ENCODE measurements around the gene HBE1. TPM values are rescaled to one million over a fixed set of nuclear protein-coding genes. Genes with fewer than 3 reads are reported as not detected.

The HBE1 gene
- total and polyA plus RNA-seq, 9 of the 15 experiments (the other 6 are each of a cell fraction or from before 2014, with no cell fraction given) = 612 to 10,250 (median 2,181) TPM

GRCh38 chr11:5225480-5225871 lies 44.3 kb downstream of the HBE1 start (continued):
- TF ChIP-seq TBP (optimal IDR thresholded peaks at IDR 0.05; ENCODE audit: low read depth, low read length) = no peak

DNA sequence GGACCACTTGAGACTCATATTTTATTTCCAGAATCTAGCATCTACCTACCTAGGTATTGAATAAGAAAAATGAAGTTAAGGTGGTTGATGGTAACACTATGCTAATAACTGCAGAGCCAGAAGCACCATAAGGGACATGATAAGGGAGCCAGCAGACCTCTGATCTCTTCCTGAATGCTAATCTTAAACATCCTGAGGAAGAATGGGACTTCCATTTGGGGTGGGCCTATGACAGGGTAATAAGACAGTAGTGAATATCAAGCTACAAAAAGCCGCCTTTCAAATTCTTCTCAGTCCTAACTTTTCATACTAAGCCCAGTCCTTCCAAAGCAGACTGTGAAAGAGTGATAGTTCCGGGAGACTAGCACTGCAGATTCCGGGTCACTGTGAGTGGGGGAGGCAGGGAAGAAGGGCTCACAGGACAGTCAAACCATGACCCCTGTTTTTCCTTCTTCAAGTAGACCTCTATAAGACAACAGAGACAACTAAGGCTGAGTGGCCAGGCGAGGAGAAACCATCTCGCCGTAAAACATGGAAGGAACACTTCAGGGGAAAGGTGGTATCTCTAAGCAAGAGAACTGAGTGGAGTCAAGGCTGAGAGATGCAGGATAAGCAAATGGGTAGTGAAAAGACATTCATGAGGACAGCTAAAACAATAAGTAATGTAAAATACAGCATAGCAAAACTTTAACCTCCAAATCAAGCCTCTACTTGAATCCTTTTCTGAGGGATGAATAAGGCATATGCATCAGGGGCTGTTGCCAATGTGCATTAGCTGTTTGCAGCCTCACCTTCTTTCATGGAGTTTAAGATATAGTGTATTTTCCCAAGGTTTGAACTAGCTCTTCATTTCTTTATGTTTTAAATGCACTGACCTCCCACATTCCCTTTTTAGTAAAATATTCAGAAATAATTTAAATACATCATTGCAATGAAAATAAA lies 44.9 kb downstream of the HBE1 start:
- Histone ChIP-seq H3K79me2 (ENCODE audit: control insufficient read depth, insufficient read depth, low read length) (no peaks in the 10 kb centered on the region), H4K20me1 (replicated peaks; ENCODE audit: control insufficient read depth, insufficient read depth, low read length) (no peaks in the 10 kb centered on the region), H3K9ac (ENCODE audit: insufficient read depth in 1 of 2, low read depth in 2 of 2, low read length in 2 of 2) (peak overlapping the region; percentile 52 to 62; a peak in 3 of 4 replicates), H3K4me3 (no peak overlapping the region), H3K9me1 (ENCODE audit: control insufficient read depth, insufficient read depth, low read length) (no peaks in the 10 kb centered on the region), H3K9me3 (replicated peaks; ENCODE audit: control insufficient read depth, insufficient read depth, low read depth, low read length) (no peaks in the 10 kb centered on the region), H3K4me1 (replicated peaks in 1 of 2; ENCODE audit: control insufficient read depth in 2 of 2, insufficient read depth in 2 of 2, low read length in 2 of 2) (peaks cover 9 to 17% of the 10 kb centered on the region in 2 experiments; a peak in 4 of 5 replicates), H3K27me3 (ENCODE audit: control insufficient read depth in 2 of 2, insufficient read depth in 2 of 2, low read length in 2 of 2) (no peaks in the 10 kb centered on the region), H3K4me2 (ENCODE audit: insufficient read depth, low read length) (peak overlapping the region; percentile 75), H3K27ac (ENCODE audit: extremely low read depth, low read depth, low read length) (peak overlapping the region; percentile 79), H2AFZ (ENCODE audit: low read depth, low read length) (peak overlapping the region; percentile 95), H3K36me3 (ENCODE audit: control insufficient read depth, insufficient read depth, low read length) (no peaks in the 10 kb centered on the region)
- POLR2A ChIA-PET = interaction anchor here (0.5 to 1.3 kb wide), 7 partner anchors 11 to 1354 kb away, joined by 3 to 8 read pairs (median 3); no protein-coding TSS in a partner anchor
- WGBS (ENCODE audit: insufficient coverage, low coverage, missing lambda C conversion rate) = 3% methylated on average over 6 of the region's 6 CpGs
- FAIRE-seq (peak; percentile 35), ATAC-seq (peak; percentile 82), DNase-seq (ENCODE audit: extremely low read depth in 1 of 4, low spot score in 3 of 4) (peak; percentile 36 to 69 (median 52))
- BruUV-seq (replicated peaks) = no TSS peak
- intact Hi-C loops (cut with micrococcal nuclease) = no loop called here
- CTCF ChIA-PET (ENCODE audit: low intra/inter-chr PET ratio) = no interaction called here
- in situ Hi-C loops (cut with MboI) = no loop called here
- TF ChIP-seq CREM (IDR thresholded peaks at IDR 0.05; ENCODE audit: low read depth) (0 out of 2 replicates have a peak, but pooled peaks have one; percentile 10), ETV1 (tag; conservative IDR thresholded peaks at IDR 0.05; ENCODE audit: low read depth) (peak; percentile 19; the same call in 1 of the 2 replicates), L3MBTL2 (IDR thresholded peaks at IDR 0.05) (no peak), TEAD4 (IDR thresholded peaks at IDR 0.05; ENCODE audit: low read length) (peak; percentile 67), TEAD4 (CRISPR knock-in tag; IDR thresholded peaks at IDR 0.05; ENCODE audit: borderline replicate concordance) (no peak), MTA2 (IDR thresholded peaks at IDR 0.05; ENCODE audit: low read depth) (0 out of 2 replicates have a peak, but pooled peaks have one; percentile 4), ZBED1 (IDR thresholded peaks at IDR 0.05) (no peak), EP300 (IDR thresholded peaks at IDR 0.05; ENCODE audit: low read length) (peak; percentile 47; the same call in 1 of the 2 replicates), TAL1 (IDR thresholded peaks at IDR 0.05) (peak; percentile 59; the same call in 1 of the 2 replicates), HNRNPH1 (optimal IDR thresholded peaks at IDR 0.05; ENCODE audit: low read depth, low read length) (no peak), MAZ (CRISPR knock-in tag; conservative IDR thresholded peaks at IDR 0.05 in 1 of 2, IDR thresholded peaks at IDR 0.05 in 1 of 2) (0 out of 4 replicates have a peak, but pooled peaks of 1 of the 2 experiments have one; percentile 9), ELF2 (CRISPR knock-in tag; IDR thresholded peaks at IDR 0.05) (no peak), ARID1B (IDR thresholded peaks at IDR 0.05) (peak; percentile 76), SMARCA4 (IDR thresholded peaks at IDR 0.05) (peak; percentile 48; the same call in 1 of the 2 replicates), ZZZ3 (IDR thresholded peaks at IDR 0.05) (no peak), BCOR (IDR thresholded peaks at IDR 0.05) (no peak), CBFA2T3 (IDR thresholded peaks at IDR 0.05) (peak; percentile 83), ZNF695 (CRISPR knock-in tag; IDR thresholded peaks at IDR 0.05) (no peak), DPF2 (IDR thresholded peaks at IDR 0.05) (peak; percentile 72), TCF3 (CRISPR knock-in tag; IDR thresholded peaks at IDR 0.05) (peak; percentile 65), E2F3 (CRISPR knock-in tag; IDR thresholded peaks at IDR 0.05) (no peak), PML (IDR thresholded peaks at IDR 0.05; ENCODE audit: low read length) (0 out of 2 replicates have a peak, but pooled peaks have one; percentile 25)
- TF ChIP-seq, protein P1, sequence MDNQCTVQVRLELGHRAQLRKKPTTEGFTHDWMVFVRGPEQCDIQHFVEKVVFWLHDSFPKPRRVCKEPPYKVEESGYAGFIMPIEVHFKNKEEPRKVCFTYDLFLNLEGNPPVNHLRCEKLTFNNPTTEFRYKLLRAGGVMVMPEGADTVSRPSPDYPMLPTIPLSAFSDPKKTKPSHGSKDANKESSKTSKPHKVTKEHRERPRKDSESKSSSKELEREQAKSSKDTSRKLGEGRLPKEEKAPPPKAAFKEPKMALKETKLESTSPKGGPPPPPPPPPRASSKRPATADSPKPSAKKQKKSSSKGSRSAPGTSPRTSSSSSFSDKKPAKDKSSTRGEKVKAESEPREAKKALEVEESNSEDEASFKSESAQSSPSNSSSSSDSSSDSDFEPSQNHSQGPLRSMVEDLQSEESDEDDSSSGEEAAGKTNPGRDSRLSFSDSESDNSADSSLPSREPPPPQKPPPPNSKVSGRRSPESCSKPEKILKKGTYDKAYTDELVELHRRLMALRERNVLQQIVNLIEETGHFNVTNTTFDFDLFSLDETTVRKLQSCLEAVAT (IDR thresholded peaks at IDR 0.05) = no peak

Data from K562 (cell line).